DOHH2 (cell line): ENCODE results near the gene SCYL3.

Experiments
- EZH2phosphoT487 ChIP-seq: fragments of 200-600 bp; sonication (generic); IDR thresholded peaks from 2 replicates; pipeline ENCODE4 v1.6.1; 2017; ENCODE audit warnings: borderline replicate concordance, mild to moderate bottlenecking, antibody characterized with exemption, low read length, moderate library complexity, mixed read lengths
- TF ChIP-seq, protein P1 (sequence below): fragments of 200-600 bp; sonication (generic); IDR thresholded peaks from one replicate; pipeline ENCODE4 v1.5.1; 2014; ENCODE audit warnings: antibody characterized with exemption, mild to moderate bottlenecking, low read depth, low read length; ENCODE audit not compliant: poor library complexity, severe bottlenecking

DNA sequence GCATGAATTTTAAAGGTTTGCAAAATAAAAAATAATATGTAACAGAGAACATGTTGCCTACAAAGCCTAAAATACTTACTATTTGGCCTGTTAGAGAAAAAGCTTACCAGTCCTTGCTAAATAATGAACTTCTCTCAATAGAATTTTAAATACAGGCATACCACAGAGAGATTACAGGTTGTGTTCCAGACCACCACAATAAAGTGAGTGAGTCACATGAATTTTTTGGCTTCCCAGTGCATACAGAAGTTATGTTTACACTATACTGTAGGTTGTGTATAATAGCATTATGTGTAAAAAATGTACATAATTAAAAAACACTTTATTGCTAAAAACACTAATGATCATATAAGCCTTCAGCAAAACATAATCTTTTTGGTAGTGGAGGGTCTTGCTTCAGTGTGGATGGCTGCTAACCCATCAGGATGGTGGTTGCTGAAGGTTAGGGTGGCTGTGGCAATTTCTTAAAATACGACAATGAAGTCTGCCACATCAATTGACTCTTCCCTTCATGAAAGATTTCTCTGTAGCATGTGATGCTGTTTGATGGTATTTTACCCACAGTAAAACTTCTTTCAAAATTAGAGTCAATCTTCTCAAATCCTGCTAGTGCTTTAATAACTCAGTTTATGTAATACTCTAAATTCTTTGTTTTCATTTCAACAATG is 48.6 kb downstream of the SCYL3 start:
- TF ChIP-seq, protein P1, sequence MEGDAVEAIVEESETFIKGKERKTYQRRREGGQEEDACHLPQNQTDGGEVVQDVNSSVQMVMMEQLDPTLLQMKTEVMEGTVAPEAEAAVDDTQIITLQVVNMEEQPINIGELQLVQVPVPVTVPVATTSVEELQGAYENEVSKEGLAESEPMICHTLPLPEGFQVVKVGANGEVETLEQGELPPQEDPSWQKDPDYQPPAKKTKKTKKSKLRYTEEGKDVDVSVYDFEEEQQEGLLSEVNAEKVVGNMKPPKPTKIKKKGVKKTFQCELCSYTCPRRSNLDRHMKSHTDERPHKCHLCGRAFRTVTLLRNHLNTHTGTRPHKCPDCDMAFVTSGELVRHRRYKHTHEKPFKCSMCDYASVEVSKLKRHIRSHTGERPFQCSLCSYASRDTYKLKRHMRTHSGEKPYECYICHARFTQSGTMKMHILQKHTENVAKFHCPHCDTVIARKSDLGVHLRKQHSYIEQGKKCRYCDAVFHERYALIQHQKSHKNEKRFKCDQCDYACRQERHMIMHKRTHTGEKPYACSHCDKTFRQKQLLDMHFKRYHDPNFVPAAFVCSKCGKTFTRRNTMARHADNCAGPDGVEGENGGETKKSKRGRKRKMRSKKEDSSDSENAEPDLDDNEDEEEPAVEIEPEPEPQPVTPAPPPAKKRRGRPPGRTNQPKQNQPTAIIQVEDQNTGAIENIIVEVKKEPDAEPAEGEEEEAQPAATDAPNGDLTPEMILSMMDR, result no peak
- no peak for TF ChIP-seq EZH2phosphoT487
